Fibroblast of lung (primary cell): ENCODE results near the gene RPAP3. TPM values are rescaled to one million over a fixed set of nuclear protein-coding genes. Genes with fewer than 3 reads are reported as not detected.

Experiments
- DNase-seq, 2 donors: peaks; one replicate each; pipeline versions ENCODE4 v3.0.0 to v3.0.0-alpha.2; 2010; ENCODE audit warnings: low read depth in 2 of 2
- H2AFZ ChIP-seq: 2 replicates; pipeline ENCODE4 v1.5.1; 2012; ENCODE audit warnings: low read length, control low read depth, inconsistent platforms
- H3K27ac ChIP-seq: 2 replicates; pipeline ENCODE4 v1.5.1; 2011; ENCODE audit warnings: low read length, control low read depth; ENCODE audit not compliant: insufficient read depth
- H3K27me3 ChIP-seq: 2 replicates; pipeline ENCODE4 v1.5.1; 2011; ENCODE audit warnings: mild to moderate bottlenecking, low read length; ENCODE audit not compliant: control insufficient read depth, insufficient read depth
- H3K36me3 ChIP-seq: 2 replicates; pipeline ENCODE4 v1.5.1; 2011; ENCODE audit warnings: low read length; ENCODE audit not compliant: control insufficient read depth, insufficient read depth
- H3K4me1 ChIP-seq: 2 replicates; pipeline ENCODE4 v1.5.1; 2011; ENCODE audit warnings: low read length; ENCODE audit not compliant: control insufficient read depth, insufficient read depth; ENCODE audit errors: extremely low read depth
- H3K4me2 ChIP-seq: 2 replicates; pipeline ENCODE4 v1.5.1; 2011; ENCODE audit warnings: low read length, control low read depth; ENCODE audit not compliant: insufficient read depth; ENCODE audit errors: extremely low read depth
- H3K4me3 ChIP-seq, 4 experiments: fragments of 200-600 bp in 1 of 4; sonication (generic) in 1 of 4; replicated peaks in 1 of 4; 2 replicates each; pipeline ENCODE4 v1.5.1; 2011 to 2016; ENCODE audit warnings: low read length in 4 of 4, low read depth in 3 of 4, mild to moderate bottlenecking in 3 of 4, control low read depth in 2 of 4, inconsistent platforms in 1 of 4, mixed read lengths in 1 of 4; ENCODE audit not compliant: insufficient read depth in 1 of 4; ENCODE audit errors: control extremely low read depth in 1 of 4
- H3K79me2 ChIP-seq: 2 replicates; pipeline ENCODE4 v1.5.1; 2012; ENCODE audit warnings: mild to moderate bottlenecking, low read length, inconsistent platforms; ENCODE audit not compliant: control insufficient read depth, insufficient read depth
- H3K9ac ChIP-seq: 2 replicates; pipeline ENCODE4 v1.5.1; 2011; ENCODE audit warnings: mild to moderate bottlenecking, low read length, control low read depth; ENCODE audit not compliant: insufficient read depth
- H3K9me3 ChIP-seq: 2 replicates; pipeline ENCODE4 v1.5.1; 2012; ENCODE audit warnings: low read depth, low read length; ENCODE audit not compliant: control insufficient read depth, insufficient read depth
- H4K20me1 ChIP-seq: 2 replicates; pipeline ENCODE4 v1.5.1; 2011; ENCODE audit warnings: low read length; ENCODE audit not compliant: control insufficient read depth, insufficient read depth; ENCODE audit errors: extremely low read depth
- EZH2 ChIP-seq: IDR thresholded peaks from 2 replicates; pipeline ENCODE4 v1.5.1; 2012; ENCODE audit warnings: low read length, control low read depth, mild to moderate bottlenecking; ENCODE audit errors: missing control alignments
- polyA plus RNA-seq, 2 donors: library from polyadenylated mRNA; depleted of rRNA in 1 of 2; stranded (reverse) in 1 of 2; unstranded in 1 of 2; fragments of >200 nt; gene quantifications; 2 replicates each; pipeline ENCODE4 v1.2.1, GENCODE V29; 2011 to 2012; ENCODE audit warnings: missing spikeins in 1 of 2
- total RNA-seq: library from RNA; depleted of rRNA; stranded (reverse); fragments of >200 nt; gene quantifications from 2 replicates; pipeline ENCODE4 v1.2.1, GENCODE V29; 2014
- TF ChIP-seq, protein P1 (sequence below), 2 donors: IDR thresholded peaks in 1 of 2; conservative IDR thresholded peaks in 1 of 2; 1 replicate in 1 of 2; 2 replicates in 1 of 2; pipeline ENCODE4 v1.5.1; 2011 to 2012; ENCODE audit warnings: low read length in 2 of 2, control low read depth in 1 of 2, inconsistent platforms in 1 of 2, low read depth in 1 of 2, mild to moderate bottlenecking in 1 of 2

Gene RPAP3
- total and polyA plus RNA-seq, 2 donors (not counting 1 experiment from before 2014, with no cell fraction given) = 12.1 to 23.8 TPM

DNA sequence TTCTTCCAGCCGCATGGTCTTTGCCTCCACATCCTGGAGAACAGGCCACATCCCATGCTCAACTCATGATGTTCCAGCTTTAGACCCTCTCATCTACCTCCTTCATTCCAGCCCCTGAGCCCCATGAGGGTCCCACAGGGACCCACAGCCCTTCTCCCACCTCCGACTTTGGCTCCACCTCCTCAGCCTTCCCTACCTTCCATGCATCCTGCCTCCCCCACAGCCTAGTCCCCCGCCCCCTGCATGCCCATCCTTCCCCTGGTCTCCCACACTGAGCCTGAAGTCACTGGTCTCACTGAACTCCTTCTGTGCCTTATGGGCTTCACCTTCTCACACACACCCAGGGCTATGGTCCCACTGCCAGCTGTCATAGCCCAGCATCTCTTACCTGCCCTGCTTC, 43.1 kb upstream of the RPAP3 start:
- H3K4me3 ChIP-seq = no peak overlapping the region
- TF ChIP-seq, protein P1, sequence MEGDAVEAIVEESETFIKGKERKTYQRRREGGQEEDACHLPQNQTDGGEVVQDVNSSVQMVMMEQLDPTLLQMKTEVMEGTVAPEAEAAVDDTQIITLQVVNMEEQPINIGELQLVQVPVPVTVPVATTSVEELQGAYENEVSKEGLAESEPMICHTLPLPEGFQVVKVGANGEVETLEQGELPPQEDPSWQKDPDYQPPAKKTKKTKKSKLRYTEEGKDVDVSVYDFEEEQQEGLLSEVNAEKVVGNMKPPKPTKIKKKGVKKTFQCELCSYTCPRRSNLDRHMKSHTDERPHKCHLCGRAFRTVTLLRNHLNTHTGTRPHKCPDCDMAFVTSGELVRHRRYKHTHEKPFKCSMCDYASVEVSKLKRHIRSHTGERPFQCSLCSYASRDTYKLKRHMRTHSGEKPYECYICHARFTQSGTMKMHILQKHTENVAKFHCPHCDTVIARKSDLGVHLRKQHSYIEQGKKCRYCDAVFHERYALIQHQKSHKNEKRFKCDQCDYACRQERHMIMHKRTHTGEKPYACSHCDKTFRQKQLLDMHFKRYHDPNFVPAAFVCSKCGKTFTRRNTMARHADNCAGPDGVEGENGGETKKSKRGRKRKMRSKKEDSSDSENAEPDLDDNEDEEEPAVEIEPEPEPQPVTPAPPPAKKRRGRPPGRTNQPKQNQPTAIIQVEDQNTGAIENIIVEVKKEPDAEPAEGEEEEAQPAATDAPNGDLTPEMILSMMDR (conservative IDR thresholded peaks at IDR 0.05 in 1 of 2, IDR thresholded peaks at IDR 0.05 in 1 of 2; ENCODE audit: low read depth in 1 of 2, low read length in 2 of 2) = no peak
- TF ChIP-seq EZH2 = no peak
- H2AFZ ChIP-seq = no peak overlapping the region
- no peaks in the 10 kb centered on the region for H4K20me1 ChIP-seq
- no peak for DNase-seq
- H3K36me3 ChIP-seq = no peaks in the 10 kb centered on the region
- H3K4me1 ChIP-seq = peaks cover 12% of the 10 kb centered on the region
- peaks cover 3% of the 10 kb centered on the region for H3K27me3 ChIP-seq
- H3K27ac ChIP-seq = no peak overlapping the region
- no peak overlapping the region for H3K4me2 ChIP-seq
- H3K79me2 ChIP-seq = no peaks in the 10 kb centered on the region
- no peaks in the 10 kb centered on the region for H3K9me3 ChIP-seq
- H3K9ac ChIP-seq = no peak overlapping the region

DNA sequence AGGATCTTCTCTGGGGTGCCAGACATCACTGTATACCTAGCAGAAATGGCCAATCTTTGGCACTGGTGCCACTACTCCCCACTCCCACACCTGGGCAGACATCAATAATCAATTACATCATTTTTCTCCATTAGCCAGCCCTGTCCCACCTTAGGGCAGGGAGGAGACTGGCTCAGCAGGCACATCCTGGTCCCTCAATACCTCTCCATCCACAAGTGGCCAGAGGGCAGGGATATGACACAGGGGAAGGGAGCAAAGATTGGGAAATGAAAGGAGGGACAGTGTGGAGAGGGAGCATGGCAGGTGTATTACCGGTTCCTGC, 42.6 kb upstream of the RPAP3 start:
- no peak for DNase-seq
- Histone ChIP-seq H3K36me3 (no peaks in the 10 kb centered on the region), H3K9me3 (no peaks in the 10 kb centered on the region), H2AFZ (no peak overlapping the region), H3K4me2 (no peak overlapping the region), H3K27me3 (peaks cover 3% of the 10 kb centered on the region), H3K27ac (no peak overlapping the region), H3K79me2 (no peaks in the 10 kb centered on the region), H3K4me3 (no peak overlapping the region), H3K4me1 (peaks cover 9% of the 10 kb centered on the region), H4K20me1 (no peaks in the 10 kb centered on the region), H3K9ac (no peak overlapping the region)
- no peak for TF ChIP-seq EZH2
- TF ChIP-seq, protein P1 (conservative IDR thresholded peaks at IDR 0.05 in 1 of 2, IDR thresholded peaks at IDR 0.05 in 1 of 2; ENCODE audit: low read depth in 1 of 2, low read length in 2 of 2) = no peak

DNA sequence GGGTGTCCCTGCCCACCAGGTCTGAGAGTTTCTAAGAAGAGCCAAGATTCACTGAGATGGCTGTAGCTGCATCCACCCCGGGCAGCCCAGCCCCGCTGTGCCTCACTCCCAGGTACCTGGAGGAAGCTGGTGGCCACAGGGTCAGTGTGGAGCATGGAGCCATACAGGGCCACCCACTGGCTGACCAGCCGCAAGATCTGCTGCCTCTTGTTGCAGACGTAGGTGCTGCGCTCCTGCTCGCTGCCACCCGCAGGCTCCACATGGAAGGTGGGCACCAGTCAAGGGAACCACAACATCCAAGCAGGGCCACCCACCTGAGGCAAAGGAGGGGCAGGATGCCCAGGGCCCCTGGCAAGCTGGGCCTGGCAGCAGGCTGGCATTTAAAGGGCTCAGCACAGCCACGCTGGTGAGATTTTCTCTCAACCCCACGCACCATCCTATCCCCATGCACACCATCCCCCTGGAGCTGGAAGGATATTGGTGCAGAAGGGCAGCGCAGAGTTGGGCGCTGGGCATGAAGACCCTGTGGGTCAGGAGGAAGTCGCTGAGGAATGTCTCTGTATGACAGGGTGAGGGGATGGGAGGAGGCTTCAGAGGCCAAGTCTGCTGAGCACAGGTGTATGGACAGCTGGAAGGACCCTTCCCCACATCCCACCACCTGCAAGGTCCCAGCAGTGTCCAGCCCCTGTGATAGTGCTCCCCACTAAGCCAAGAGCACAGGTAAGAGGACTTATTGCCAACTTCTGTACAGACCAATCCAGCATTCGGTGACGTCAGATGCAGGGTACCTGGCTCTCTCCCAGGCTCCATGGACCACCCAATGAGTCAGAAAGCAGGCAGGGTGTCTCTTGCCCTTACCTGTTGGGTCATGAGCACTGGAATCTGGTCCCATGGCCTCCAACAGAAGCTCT, 42.0 kb upstream of the RPAP3 start:
- Histone ChIP-seq H3K79me2 (no peaks in the 10 kb centered on the region), H3K27ac (no peak overlapping the region), H3K4me2 (no peak overlapping the region), H3K9ac (no peak overlapping the region), H3K9me3 (no peaks in the 10 kb centered on the region), H3K36me3 (no peaks in the 10 kb centered on the region), H4K20me1 (no peaks in the 10 kb centered on the region), H3K27me3 (peaks cover 5% of the 10 kb centered on the region), H3K4me3 (no peak overlapping the region), H2AFZ (no peak overlapping the region), H3K4me1 (peaks cover 4% of the 10 kb centered on the region)
- no peak for DNase-seq
- TF ChIP-seq EZH2 = no peak
- TF ChIP-seq, protein P1 (conservative IDR thresholded peaks at IDR 0.05 in 1 of 2, IDR thresholded peaks at IDR 0.05 in 1 of 2; ENCODE audit: low read depth in 1 of 2, low read length in 2 of 2) = no peak
